ENCODE results near the gene NADK.

Gene NADK

GRCh38 chr1:1785666-1786065, 7.4 kb upstream of the NADK start:
- Histone ChIP-seq H3K4me3 (ENCODE audit: low read depth, low read length) (no peak overlapping the region), H3K36me3 (ENCODE audit: control insufficient read depth, insufficient read depth, low read length) (peaks cover 58% of the 10 kb centered on the region), H3K4me1 (ENCODE audit: control insufficient read depth, insufficient read depth, low read length) (peaks cover 26% of the 10 kb centered on the region), H3K27me3 (ENCODE audit: control insufficient read depth, insufficient read depth, low read length) (no peaks in the 10 kb centered on the region), H3K9ac (ENCODE audit: low read length) (no peak overlapping the region), H3K9me3 (ENCODE audit: control insufficient read depth, insufficient read depth, low read depth, low read length) (no peaks in the 10 kb centered on the region), H3K27ac (ENCODE audit: low read depth, low read length) (no peak overlapping the region)

- H3K9me3 ChIP-seq (ENCODE audit: control insufficient read depth, insufficient read depth, low read depth, low read length) = no peaks in the 10 kb centered on the region
- H3K4me1 ChIP-seq (ENCODE audit: control insufficient read depth, insufficient read depth, low read length) = peaks cover 31% of the 10 kb centered on the region
- no peak overlapping the region for H3K9ac ChIP-seq (ENCODE audit: low read length)
- H3K27me3 ChIP-seq (ENCODE audit: control insufficient read depth, insufficient read depth, low read length) = no peaks in the 10 kb centered on the region
- H3K27ac ChIP-seq (ENCODE audit: low read depth, low read length) = no peak overlapping the region
- H3K4me3 ChIP-seq (ENCODE audit: low read depth, low read length) = no peak overlapping the region
- H3K36me3 ChIP-seq (ENCODE audit: control insufficient read depth, insufficient read depth, low read length) = peaks cover 51% of the 10 kb centered on the region
These were observed 6.7 kb upstream of the NADK start for GRCh38 chr1:1784933-1785332.

GRCh38 chr1:1783320-1783719, 5.0 kb upstream of the NADK start:
- H3K27me3 ChIP-seq (ENCODE audit: control insufficient read depth, insufficient read depth, low read length) = peaks cover 4% of the 10 kb centered on the region; the same call in 1 of the 2 replicates
- no peak overlapping the region for H3K9ac ChIP-seq (ENCODE audit: low read length)
- H3K27ac ChIP-seq (ENCODE audit: low read depth, low read length) = 0 out of 2 replicates have a peak overlapping the region, but pooled peaks have one; percentile 32
- peaks cover 37% of the 10 kb centered on the region for H3K36me3 ChIP-seq (ENCODE audit: control insufficient read depth, insufficient read depth, low read length)
- no peak overlapping the region for H3K4me3 ChIP-seq (ENCODE audit: low read depth, low read length)
- H3K9me3 ChIP-seq (ENCODE audit: control insufficient read depth, insufficient read depth, low read depth, low read length) = no peaks in the 10 kb centered on the region
- peaks cover 40% of the 10 kb centered on the region for H3K4me1 ChIP-seq (ENCODE audit: control insufficient read depth, insufficient read depth, low read length)

- H3K36me3 ChIP-seq (ENCODE audit: control insufficient read depth, insufficient read depth, low read length) = peaks cover 31% of the 10 kb centered on the region
- H3K27me3 ChIP-seq (ENCODE audit: control insufficient read depth, insufficient read depth, low read length) = peaks cover 4% of the 10 kb centered on the region; the same call in 1 of the 2 replicates
- H3K4me3 ChIP-seq (ENCODE audit: low read depth, low read length) = peak overlapping the region; percentile 47
- H3K9me3 ChIP-seq (ENCODE audit: control insufficient read depth, insufficient read depth, low read depth, low read length) = no peaks in the 10 kb centered on the region
- peak overlapping the region; percentile 65 for H3K9ac ChIP-seq (ENCODE audit: low read length)
- H3K4me1 ChIP-seq (ENCODE audit: control insufficient read depth, insufficient read depth, low read length) = peaks cover 40% of the 10 kb centered on the region
- H3K27ac ChIP-seq (ENCODE audit: low read depth, low read length) = peak overlapping the region; percentile 26
These were observed 4.3 kb upstream of the NADK start for GRCh38 chr1:1782399-1783221.

- Histone ChIP-seq H3K9ac (ENCODE audit: low read length) (no peak overlapping the region), H3K9me3 (ENCODE audit: control insufficient read depth, insufficient read depth, low read depth, low read length) (no peaks in the 10 kb centered on the region), H3K4me1 (ENCODE audit: control insufficient read depth, insufficient read depth, low read length) (peaks cover 44% of the 10 kb centered on the region), H3K27ac (ENCODE audit: low read depth, low read length) (no peak overlapping the region), H3K4me3 (ENCODE audit: low read depth, low read length) (no peak overlapping the region), H3K36me3 (ENCODE audit: control insufficient read depth, insufficient read depth, low read length) (peaks cover 20% of the 10 kb centered on the region), H3K27me3 (ENCODE audit: control insufficient read depth, insufficient read depth, low read length) (peaks cover 4% of the 10 kb centered on the region; the same call in 1 of the 2 replicates)
These were observed 3.2 kb upstream of the NADK start for GRCh38 chr1:1781526-1781903.

GRCh38 chr1:1780598-1781525, 2.6 kb upstream of the NADK start:
- H3K27ac ChIP-seq (ENCODE audit: low read depth, low read length) = peak overlapping the region; percentile 84
- peaks cover 49% of the 10 kb centered on the region for H3K4me1 ChIP-seq (ENCODE audit: control insufficient read depth, insufficient read depth, low read length)
- no peaks in the 10 kb centered on the region for H3K9me3 ChIP-seq (ENCODE audit: control insufficient read depth, insufficient read depth, low read depth, low read length)
- peaks cover 13% of the 10 kb centered on the region for H3K36me3 ChIP-seq (ENCODE audit: control insufficient read depth, insufficient read depth, low read length)
- H3K27me3 ChIP-seq (ENCODE audit: control insufficient read depth, insufficient read depth, low read length) = peaks cover 4% of the 10 kb centered on the region; the same call in 1 of the 2 replicates
- H3K4me3 ChIP-seq (ENCODE audit: low read depth, low read length) = 0 out of 2 replicates have a peak overlapping the region, but pooled peaks have one; percentile 95
- peak overlapping the region; percentile 77 for H3K9ac ChIP-seq (ENCODE audit: low read length)

GRCh38 chr1:1779691-1780597, 1.7 kb upstream of the NADK start:
- H3K27me3 ChIP-seq (ENCODE audit: control insufficient read depth, insufficient read depth, low read length) = peaks cover 4% of the 10 kb centered on the region; the same call in 1 of the 2 replicates
- peak overlapping the region; percentile 90 for H3K27ac ChIP-seq (ENCODE audit: low read depth, low read length)
- peak overlapping the region; percentile 95 for H3K4me3 ChIP-seq (ENCODE audit: low read depth, low read length)
- peaks cover 55% of the 10 kb centered on the region for H3K4me1 ChIP-seq (ENCODE audit: control insufficient read depth, insufficient read depth, low read length)
- H3K9ac ChIP-seq (ENCODE audit: low read length) = peak overlapping the region; percentile 90
- H3K36me3 ChIP-seq (ENCODE audit: control insufficient read depth, insufficient read depth, low read length) = peaks cover 4% of the 10 kb centered on the region
- H3K9me3 ChIP-seq (ENCODE audit: control insufficient read depth, insufficient read depth, low read depth, low read length) = no peaks in the 10 kb centered on the region

GRCh38 chr1:1779320-1779675, 1.0 kb upstream of the NADK start:
- H3K9me3 ChIP-seq (ENCODE audit: control insufficient read depth, insufficient read depth, low read depth, low read length) = no peaks in the 10 kb centered on the region
- peaks cover 4% of the 10 kb centered on the region; the same call in 1 of the 2 replicates for H3K27me3 ChIP-seq (ENCODE audit: control insufficient read depth, insufficient read depth, low read length)
- H3K4me1 ChIP-seq (ENCODE audit: control insufficient read depth, insufficient read depth, low read length) = peaks cover 55% of the 10 kb centered on the region
- H3K9ac ChIP-seq (ENCODE audit: low read length) = peak overlapping the region; percentile 90
- H3K36me3 ChIP-seq (ENCODE audit: control insufficient read depth, insufficient read depth, low read length) = no peaks in the 10 kb centered on the region
- peak overlapping the region; percentile 90 for H3K27ac ChIP-seq (ENCODE audit: low read depth, low read length)
- peak overlapping the region; percentile 95 for H3K4me3 ChIP-seq (ENCODE audit: low read depth, low read length)

- H3K9me3 ChIP-seq (ENCODE audit: control insufficient read depth, insufficient read depth, low read depth, low read length) = no peaks in the 10 kb centered on the region
- H3K4me1 ChIP-seq (ENCODE audit: control insufficient read depth, insufficient read depth, low read length) = peaks cover 55% of the 10 kb centered on the region
- H3K36me3 ChIP-seq (ENCODE audit: control insufficient read depth, insufficient read depth, low read length) = no peaks in the 10 kb centered on the region
- H3K27ac ChIP-seq (ENCODE audit: low read depth, low read length) = peak overlapping the region; percentile 90
- H3K27me3 ChIP-seq (ENCODE audit: control insufficient read depth, insufficient read depth, low read length) = peaks cover 4% of the 10 kb centered on the region; the same call in 1 of the 2 replicates
- H3K9ac ChIP-seq (ENCODE audit: low read length) = peak overlapping the region; percentile 90
- H3K4me3 ChIP-seq (ENCODE audit: low read depth, low read length) = peak overlapping the region; percentile 95
These were observed 521 bp upstream of the NADK start for GRCh38 chr1:1778663-1779319.

- H3K27ac ChIP-seq (ENCODE audit: low read depth, low read length) = peak overlapping the region; percentile 31; the same call in 1 of the 2 replicates
- peaks cover 4% of the 10 kb centered on the region; the same call in 1 of the 2 replicates for H3K27me3 ChIP-seq (ENCODE audit: control insufficient read depth, insufficient read depth, low read length)
- H3K4me3 ChIP-seq (ENCODE audit: low read depth, low read length) = peak overlapping the region; percentile 95
- H3K9me3 ChIP-seq (ENCODE audit: control insufficient read depth, insufficient read depth, low read depth, low read length) = no peaks in the 10 kb centered on the region
- H3K9ac ChIP-seq (ENCODE audit: low read length) = peak overlapping the region; percentile 90
- peaks cover 2% of the 10 kb centered on the region for H3K36me3 ChIP-seq (ENCODE audit: control insufficient read depth, insufficient read depth, low read length)
- peaks cover 47% of the 10 kb centered on the region for H3K4me1 ChIP-seq (ENCODE audit: control insufficient read depth, insufficient read depth, low read length)
These were observed 729 bp downstream of the NADK start for GRCh38 chr1:1777583-1777899.
